Large intestine (tissue), 3 donors: Measurements from ENCODE around the gene CLN6. TPM values are rescaled to one million over a fixed set of nuclear protein-coding genes. Genes with fewer than 3 reads are reported as not detected.
A peak's percentile ranks its signal among the peaks of the same experiment; 100 is the strongest.
"Not testable (repeated sequence)": the region's sequence is repeated elsewhere in the genome, so short reads cannot be mapped to it uniquely, and the experiment has no call there.

Source experiments
- DNase-seq, 2 donors: peaks; one replicate each; pipeline versions ENCODE4 v3.0.0 to v3.0.0-alpha.2; 2013
- H3K27ac ChIP-seq: one replicate; pipeline ENCODE4 v1.5.1; 2013; ENCODE audit warnings: low read length
- H3K27me3 ChIP-seq: 2 replicates; pipeline ENCODE4 v1.6.1; 2013; ENCODE audit warnings: low read length; ENCODE audit not compliant: control insufficient read depth, insufficient read depth
- H3K36me3 ChIP-seq: 2 replicates; pipeline ENCODE4 v1.6.1; 2013; ENCODE audit warnings: low read length; ENCODE audit not compliant: control insufficient read depth, insufficient read depth
- H3K4me1 ChIP-seq: one replicate; pipeline ENCODE4 v1.6.1; 2013; ENCODE audit warnings: low read length; ENCODE audit not compliant: control insufficient read depth, insufficient read depth
- H3K4me3 ChIP-seq: one replicate; pipeline ENCODE4 v1.5.1; 2013; ENCODE audit warnings: low read length
- H3K9me3 ChIP-seq: one replicate; pipeline ENCODE4 v1.6.1; 2013; ENCODE audit warnings: mild to moderate bottlenecking, low read depth, low read length, moderate library complexity; ENCODE audit not compliant: control insufficient read depth
- WGBS: methylation state at CpG from one replicate; pipeline ENCODE4 v1.1.5; 2013; ENCODE audit warnings: low lambda C conversion rate; ENCODE audit not compliant: insufficient coverage; 5-methylcytosine and 5-hydroxymethylcytosine counted together
- polyA plus RNA-seq: library from polyadenylated mRNA; unstranded; fragments of 120-200 nt; gene quantifications from one replicate; pipeline ENCODE4 v1.2.1, GENCODE V29; 2013

Gene CLN6
- polyA plus RNA-seq, 1 donor: 52.8 TPM

DNA sequence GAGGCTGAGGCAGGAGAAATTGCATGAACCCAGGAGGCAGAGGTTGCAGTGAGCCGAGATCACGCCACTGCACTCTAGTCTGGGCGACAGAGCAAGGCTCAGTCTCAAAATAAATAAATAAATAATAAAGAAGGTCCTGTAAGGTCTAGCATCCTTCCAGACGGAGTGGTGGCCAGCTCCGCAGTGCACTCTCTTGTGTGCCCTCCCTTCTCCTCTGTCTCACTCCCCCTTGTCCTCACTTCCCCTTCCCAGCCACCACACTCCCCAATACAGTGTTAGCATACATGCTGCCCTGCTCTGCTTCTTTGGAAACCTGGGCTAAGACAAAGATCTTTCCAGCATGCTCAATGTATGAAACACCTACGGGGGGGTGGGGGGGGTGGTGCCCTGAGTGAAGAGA lies 3.4 kb upstream of the CLN6 start:
- no peak for DNase-seq
- peak overlapping the region; percentile 27 for H3K27ac ChIP-seq
- no CpG with 5 or more reads among the region's 6 CpGs for WGBS

DNA sequence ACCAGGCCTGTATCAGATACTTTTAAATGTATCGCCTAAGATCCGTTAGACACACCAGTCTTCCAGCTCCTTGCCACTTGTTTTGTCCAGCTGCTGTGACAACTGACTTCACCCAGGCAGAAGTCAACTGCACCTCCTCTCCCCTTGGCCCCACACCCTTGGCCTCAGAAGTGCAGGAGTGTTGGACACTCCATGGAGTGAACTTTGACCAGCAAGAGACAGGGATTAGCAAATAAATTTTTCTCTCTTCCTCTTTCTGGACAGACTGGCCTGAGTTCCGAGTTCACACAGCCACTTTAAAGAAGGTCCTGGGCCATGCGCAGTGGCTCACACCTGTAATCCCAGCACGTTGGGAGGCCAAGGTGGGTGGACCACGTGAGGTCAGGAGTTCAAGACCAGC lies 2.9 kb upstream of the CLN6 start:
- Histone ChIP-seq H3K27me3 (no peaks in the 10 kb centered on the region), H3K9me3 (peaks cover 3% of the 10 kb centered on the region), H3K4me1 (peaks cover 55% of the 10 kb centered on the region), H3K36me3 (no peaks in the 10 kb centered on the region), H3K4me3 (no peak overlapping the region), H3K27ac (peak overlapping the region; percentile 27)
- DNase-seq: peak; percentile 69 to 82
- WGBS: no CpG with 5 or more reads among the region's 6 CpGs

More for the DNA sequence above, 3.4 kb upstream of the CLN6 start:
- Histone ChIP-seq H3K4me3 (no peak overlapping the region), H3K4me1 (peaks cover 52% of the 10 kb centered on the region), H3K9me3 (peaks cover 3% of the 10 kb centered on the region), H3K36me3 (no peaks in the 10 kb centered on the region), H3K27me3 (no peaks in the 10 kb centered on the region)

DNA sequence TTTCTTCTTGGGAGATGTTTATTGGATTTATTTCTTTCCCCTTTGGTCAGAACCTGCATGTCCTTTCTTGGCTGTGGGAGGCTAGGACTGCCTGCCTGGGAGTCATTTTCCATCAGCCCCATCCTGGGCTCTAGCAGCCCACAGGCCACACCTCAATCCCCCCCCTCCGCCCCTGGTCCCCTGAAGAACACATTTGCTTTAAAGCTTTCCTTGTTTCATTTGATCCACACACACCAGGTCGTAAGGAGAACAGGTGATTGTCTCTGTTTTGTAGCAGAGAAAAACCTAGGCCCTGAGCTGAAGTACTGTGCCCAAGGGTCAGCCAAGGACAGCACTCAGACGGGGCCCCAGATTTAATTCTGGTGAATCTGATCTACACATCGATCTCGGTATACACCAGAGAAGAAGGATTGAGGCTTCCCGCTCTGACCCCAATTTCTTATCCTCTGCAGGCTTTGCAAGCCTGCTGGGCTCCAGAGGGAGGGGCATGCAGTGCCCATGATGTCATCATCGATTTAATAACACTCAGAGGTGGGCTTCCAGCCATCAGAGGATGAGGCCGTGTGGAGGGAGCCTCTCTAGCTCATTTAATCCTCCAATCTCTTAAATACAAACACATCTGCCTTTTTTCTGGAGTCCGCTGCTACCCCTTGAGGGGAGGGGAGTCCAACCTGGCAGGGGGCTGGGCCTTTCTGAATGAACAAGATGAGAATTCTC lies 1.7 kb upstream of the CLN6 start:
- no peak overlapping the region for H3K4me3 ChIP-seq
- no peak for DNase-seq
- H3K27ac ChIP-seq: no peak overlapping the region
- H3K27me3 ChIP-seq: no peaks in the 10 kb centered on the region
- H3K4me1 ChIP-seq: peaks cover 56% of the 10 kb centered on the region
- H3K36me3 ChIP-seq: no peaks in the 10 kb centered on the region
- peaks cover 3% of the 10 kb centered on the region for H3K9me3 ChIP-seq
- no CpG with 5 or more reads among the region's 9 CpGs for WGBS

DNA sequence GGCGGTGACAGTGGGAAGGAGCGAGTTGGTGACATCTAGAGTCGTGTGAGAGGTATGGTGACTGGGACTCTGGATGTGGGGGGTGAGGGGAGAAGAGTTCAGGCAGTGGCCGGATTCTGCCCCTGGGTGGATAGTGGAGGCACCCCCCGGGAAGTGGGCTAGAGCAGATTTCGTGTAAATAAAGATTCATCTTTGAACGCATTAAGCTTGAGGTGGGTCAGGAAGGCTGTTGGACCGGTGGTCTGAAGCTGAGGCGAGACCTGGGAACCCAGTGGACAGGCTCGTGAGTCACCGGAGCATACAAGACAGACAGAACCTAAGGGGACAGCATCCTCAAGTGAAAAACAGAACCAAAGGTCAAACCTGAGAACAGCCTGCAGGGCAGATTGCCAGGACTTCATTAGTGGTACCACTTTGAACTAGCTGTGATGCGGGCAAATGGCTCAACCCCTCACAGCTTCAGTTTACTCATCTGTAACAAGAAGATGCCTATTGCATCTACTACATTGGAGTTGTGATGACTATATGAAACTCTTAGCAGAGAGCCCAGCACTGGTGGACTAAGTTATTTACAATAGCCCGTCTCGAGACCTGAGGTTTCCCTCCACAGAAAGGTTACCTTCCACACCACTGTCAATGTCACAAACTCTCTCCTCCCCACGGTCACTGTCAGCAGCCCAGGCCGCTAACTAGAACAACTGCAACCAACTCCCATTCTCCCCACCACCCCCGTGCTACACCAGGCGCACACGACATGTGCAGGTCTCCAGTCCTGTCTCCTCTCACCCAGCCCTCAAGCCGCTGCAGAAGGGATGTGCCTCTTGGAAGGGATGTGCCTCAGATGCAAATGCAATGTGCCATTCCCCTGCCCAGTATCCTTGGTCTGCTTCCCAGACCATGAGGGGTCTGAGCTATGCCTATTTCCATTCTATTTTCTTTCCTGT lies 901 bp upstream of the CLN6 start:
- peak overlapping the region; percentile 65 for H3K27ac ChIP-seq
- H3K4me1 ChIP-seq: peaks cover 56% of the 10 kb centered on the region

DNA sequence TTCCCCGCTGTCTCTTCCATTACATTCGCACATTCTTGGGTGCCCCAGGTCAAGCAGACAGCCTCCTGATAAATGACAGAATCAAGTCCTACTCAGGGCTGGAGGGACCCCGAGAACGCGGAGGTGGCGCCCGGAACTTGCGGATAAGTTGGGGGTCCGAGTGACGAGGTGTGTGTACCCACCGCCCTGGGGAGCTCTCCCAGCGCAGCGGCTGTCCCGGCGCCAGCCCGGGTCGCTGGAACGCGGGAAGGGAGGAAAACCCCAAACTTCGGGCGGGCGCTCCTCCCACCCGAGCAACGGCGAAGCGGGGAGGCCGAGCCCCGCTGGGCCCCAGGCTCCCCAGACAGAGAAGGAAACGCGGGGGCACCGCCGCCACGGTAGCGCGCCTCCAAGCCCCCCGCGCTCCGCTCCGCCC lies 550 bp downstream of the CLN6 start:
- Histone ChIP-seq H3K27me3 (no peaks in the 10 kb centered on the region), H3K4me3 (peak overlapping the region; percentile 88), H3K9me3 (peaks cover 3% of the 10 kb centered on the region), H3K27ac (no peak overlapping the region), H3K4me1 (peaks cover 50% of the 10 kb centered on the region), H3K36me3 (no peaks in the 10 kb centered on the region)
- DNase-seq: no peak
- no CpG with 5 or more reads among the region's 39 CpGs for WGBS

More for the DNA sequence above, 901 bp upstream of the CLN6 start:
- Histone ChIP-seq H3K36me3 (no peaks in the 10 kb centered on the region), H3K27me3 (no peaks in the 10 kb centered on the region), H3K4me3 (peak overlapping the region; percentile 70), H3K9me3 (peaks cover 3% of the 10 kb centered on the region)
- no CpG with 5 or more reads among the region's 20 CpGs for WGBS
- DNase-seq: peak in 1 of 2 donors; percentile 53

DNA sequence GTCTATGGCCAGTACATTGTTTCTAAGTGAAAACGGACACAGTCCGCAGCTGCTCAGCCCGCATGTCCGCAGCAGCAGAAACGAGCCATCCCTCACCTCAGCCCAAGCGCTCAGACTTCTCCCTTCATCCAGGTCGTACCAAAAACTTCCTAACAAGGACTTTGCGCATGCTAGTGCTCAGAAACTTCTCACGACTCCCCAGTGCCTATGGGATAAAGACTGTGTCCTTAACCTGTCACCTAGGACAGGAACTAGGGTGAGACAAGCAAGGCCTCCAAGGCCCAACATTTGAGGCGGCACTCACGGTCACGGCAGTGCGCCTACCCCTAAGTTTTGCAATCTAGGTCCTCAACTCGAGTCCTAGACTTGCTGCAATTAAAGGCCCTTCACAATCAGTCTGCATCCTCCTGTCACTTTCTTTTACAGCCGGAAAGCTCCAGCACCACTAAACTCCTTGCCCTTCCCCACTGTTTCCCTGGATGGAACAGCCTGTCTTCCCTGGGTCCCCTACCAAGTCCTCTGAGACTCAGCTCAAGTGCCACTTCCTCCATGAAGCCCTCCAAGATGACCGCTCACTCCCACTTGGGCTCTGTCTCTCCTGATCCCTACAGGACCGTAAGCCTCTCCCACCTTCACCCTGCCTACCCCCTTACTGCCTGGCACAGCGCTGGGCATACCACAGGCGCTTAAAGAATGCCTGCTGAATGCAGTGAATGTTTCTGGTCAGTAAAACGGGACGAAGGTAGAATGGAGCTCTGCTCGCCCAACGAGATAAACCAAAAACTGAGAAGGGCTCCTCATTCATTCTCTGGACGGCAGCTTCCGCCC lies 1.2 kb downstream of the CLN6 start:
- H3K27ac ChIP-seq: no peak overlapping the region
- H3K4me1 ChIP-seq: peaks cover 44% of the 10 kb centered on the region
- peaks cover 3% of the 10 kb centered on the region for H3K9me3 ChIP-seq
- H3K27me3 ChIP-seq: no peaks in the 10 kb centered on the region
- peaks cover 2% of the 10 kb centered on the region for H3K36me3 ChIP-seq
- DNase-seq: peak in 1 of 2 donors; percentile 44
- WGBS: no CpG with 5 or more reads among the region's 25 CpGs
- peak overlapping the region; percentile 88 for H3K4me3 ChIP-seq

DNA sequence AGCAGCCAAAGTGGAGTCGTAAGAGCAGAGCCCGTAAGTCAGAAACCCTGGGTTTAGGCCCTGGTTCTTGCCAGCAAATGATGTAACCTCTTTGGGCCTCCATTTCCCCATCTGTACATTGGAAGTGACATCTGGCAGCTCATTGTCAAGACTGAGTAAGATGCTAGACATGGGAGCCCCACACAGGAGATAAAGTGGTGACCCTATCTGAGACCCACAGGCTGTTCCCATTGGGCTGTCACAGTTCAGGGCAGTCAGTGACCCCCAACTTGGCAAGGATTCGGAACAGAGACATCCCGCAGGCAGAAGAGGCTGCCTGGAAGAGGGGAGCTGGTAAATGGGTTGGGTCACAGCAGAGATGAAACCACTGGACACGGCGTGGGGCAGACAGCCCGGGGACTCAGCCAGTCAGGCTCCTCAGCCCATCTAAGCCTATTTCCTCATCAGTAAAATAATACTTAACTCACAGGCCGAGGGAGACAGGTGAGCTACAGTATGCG lies 1.8 kb downstream of the CLN6 start:
- Histone ChIP-seq H3K4me3 (peak overlapping the region; percentile 88), H3K4me1 (peaks cover 38% of the 10 kb centered on the region), H3K27me3 (no peaks in the 10 kb centered on the region), H3K9me3 (peaks cover 3% of the 10 kb centered on the region), H3K36me3 (peaks cover 2% of the 10 kb centered on the region), H3K27ac (no peak overlapping the region)
- no peak for DNase-seq
- no CpG with 5 or more reads among the region's 9 CpGs for WGBS

DNA sequence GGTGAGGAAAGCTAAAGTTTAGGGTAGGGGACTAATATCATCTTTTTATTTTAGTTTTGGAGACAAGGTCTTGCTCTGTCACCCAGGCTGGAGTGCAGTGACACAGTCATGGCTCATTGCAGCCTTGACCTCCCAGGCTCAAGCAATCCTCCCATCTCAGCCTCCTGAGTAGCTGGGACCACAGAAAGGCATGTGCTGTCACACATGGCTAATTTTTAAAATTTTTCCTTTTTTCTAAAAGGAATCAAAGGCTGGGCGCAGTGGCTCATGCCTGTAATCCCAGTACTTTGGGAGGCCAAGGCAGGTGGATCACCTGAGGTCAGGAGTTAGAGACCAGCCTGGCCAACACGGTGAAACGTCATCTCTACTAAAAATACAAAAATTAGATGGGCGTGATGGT lies 4.1 kb downstream of the CLN6 start:
- DNase-seq, H3K27me3 ChIP-seq, H3K27ac ChIP-seq, H3K36me3 ChIP-seq, H3K4me3 ChIP-seq: not testable (repeated sequence)
- WGBS: no CpG with 5 or more reads among the region's 4 CpGs
- peaks cover 13% of the 10 kb centered on the region for H3K9me3 ChIP-seq
- H3K4me1 ChIP-seq: peaks cover 15% of the 10 kb centered on the region

DNA sequence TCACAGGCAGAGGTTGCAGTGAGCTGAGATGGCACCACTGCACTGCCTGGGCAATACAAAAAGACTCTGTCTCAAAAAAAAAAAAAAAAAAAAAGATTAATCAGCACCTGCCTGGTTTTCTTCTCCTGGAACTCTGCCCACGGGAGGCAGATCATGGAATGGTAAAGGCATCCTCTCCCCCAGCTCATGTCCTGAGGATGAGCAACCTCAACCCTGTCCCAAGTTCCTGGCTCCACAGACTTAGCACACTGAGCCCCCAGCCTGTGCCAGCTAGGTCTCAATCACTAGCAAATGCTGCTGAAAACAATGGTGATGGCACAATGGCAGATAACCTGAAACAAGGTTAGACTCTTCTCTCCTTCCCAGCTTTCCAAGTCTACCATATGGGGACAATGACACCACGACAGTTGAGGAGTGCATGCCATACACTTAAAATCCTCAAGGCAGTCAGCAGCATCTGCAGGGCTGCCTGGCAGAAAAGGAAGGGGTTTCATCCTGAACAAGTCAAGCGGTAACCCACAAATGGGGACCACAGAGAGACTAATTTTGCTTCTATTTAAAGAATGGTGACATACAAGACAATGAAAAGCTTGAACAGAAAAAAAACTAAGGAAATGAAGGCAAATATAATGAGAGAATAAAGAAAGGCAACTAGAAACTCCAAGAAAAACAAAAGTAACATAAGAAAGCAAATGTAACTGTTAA lies 4.8 kb downstream of the CLN6 start:
- peaks cover 2% of the 10 kb centered on the region for H3K36me3 ChIP-seq
- H3K4me1 ChIP-seq: peaks cover 11% of the 10 kb centered on the region
- peaks cover 13% of the 10 kb centered on the region for H3K9me3 ChIP-seq
- no peak overlapping the region for H3K4me3 ChIP-seq
- no peak for DNase-seq
- H3K27ac ChIP-seq: no peak overlapping the region
- 80% methylated on average over 1 of the region's 3 CpGs for WGBS
- H3K27me3 ChIP-seq: no peaks in the 10 kb centered on the region
